PC-3 (cell line): ENCODE data around the gene COLGALT1. TPM values are rescaled to one million over a fixed set of nuclear protein-coding genes. Genes with fewer than 3 reads are reported as not detected.

Experiments used
- ATAC-seq: fragments of 200-7000 bp; cut with Tn5 transposase; 2 replicates; pipeline ENCODE4 v1.9.1; 2020; ENCODE audit warnings: mild to moderate bottlenecking, moderate library complexity
- BruUV-seq: library from RNA; stranded (reverse); fragments of 400-500 nt; replicated peaks from 2 replicates; lab custom pipeline; 2021; lab: Mats Ljungman, UMichigan
- CTCF ChIA-PET: fragments of 300-600 bp; sonication (Branson Sonifier 250); formaldehyde crosslinking; loops from one replicate; lab custom pipeline; 2022; ENCODE audit warnings: antibody characterized with exemption; lab: Charles Lee
- POLR2A ChIA-PET: fragments of 300-600 bp; sonication (Branson Sonifier 250); formaldehyde crosslinking; loops from one replicate; lab custom pipeline; 2022; ENCODE audit warnings: antibody characterized with exemption; ENCODE audit not compliant: unreplicated experiment; lab: Charles Lee
- DNase-seq: peaks from one replicate; pipeline ENCODE4 v3.0.0-alpha.2; 2015
- H2AFZ ChIP-seq: fragments of 300-600 bp; sonication (generic); 2 replicates; pipeline ENCODE4 v1.6.0; 2016; ENCODE audit warnings: antibody characterized with exemption, low read length
- H3F3A ChIP-seq: fragments of 300-600 bp; sonication (generic); one replicate; pipeline ENCODE4 v1.6.0; 2017; ENCODE audit warnings: antibody characterized with exemption, low read length, control low read depth, mild to moderate bottlenecking; ENCODE audit not compliant: unreplicated experiment
- H3K27ac ChIP-seq: fragments of 300-600 bp; sonication (generic); 2 replicates; pipeline ENCODE4 v1.5.1; 2016; ENCODE audit warnings: mild to moderate bottlenecking, low read length
- H3K27me3 ChIP-seq: fragments of 300-600 bp; sonication (generic); 2 replicates; pipeline ENCODE4 v1.6.1; 2016; ENCODE audit warnings: low read length, mixed read lengths
- H3K36me3 ChIP-seq: fragments of 300-600 bp; sonication (generic); 2 replicates; pipeline ENCODE4 v1.6.1; 2016; ENCODE audit warnings: low read depth, mixed run types, low read length, mixed read lengths
- H3K4me1 ChIP-seq: fragments of 300-600 bp; sonication (generic); 2 replicates; pipeline ENCODE4 v1.5.1; 2016; ENCODE audit warnings: low read length; ENCODE audit not compliant: insufficient read depth
- H3K4me2 ChIP-seq: fragments of 300-600 bp; sonication (generic); 2 replicates; pipeline ENCODE4 v1.6.0; 2016; ENCODE audit warnings: low read length
- H3K4me3 ChIP-seq: fragments of 300-600 bp; sonication (generic); 2 replicates; pipeline ENCODE4 v1.5.1; 2016; ENCODE audit warnings: mild to moderate bottlenecking, low read length, mixed read lengths
- H3K79me2 ChIP-seq: fragments of 300-600 bp; sonication (generic); 2 replicates; pipeline ENCODE4 v1.6.1; 2017; ENCODE audit warnings: low read length, mixed read lengths
- H3K9ac ChIP-seq: fragments of 300-600 bp; sonication (generic); 2 replicates; pipeline ENCODE4 v1.6.0; 2016; ENCODE audit warnings: mild to moderate bottlenecking, low read length
- H3K9me2 ChIP-seq: fragments of 300-600 bp; sonication (generic); replicated peaks from 2 replicates; pipeline ENCODE4 v1.6.1; 2016; ENCODE audit warnings: mixed run types, low read length, mixed read lengths
- H3K9me3 ChIP-seq: fragments of 300-600 bp; sonication (generic); 2 replicates; pipeline ENCODE4 v1.6.1; 2016; ENCODE audit warnings: low read length, mixed read lengths
- H4K20me1 ChIP-seq: fragments of 300-600 bp; sonication (generic); 2 replicates; pipeline ENCODE4 v1.6.1; 2016; ENCODE audit warnings: low read length, mixed read lengths
- EZH2 ChIP-seq: fragments of 300-600 bp; sonication (generic); IDR thresholded peaks from one replicate; pipeline ENCODE4 v1.6.1; 2017; ENCODE audit warnings: antibody characterized with exemption, mild to moderate bottlenecking, low read length; ENCODE audit not compliant: unreplicated experiment
- EZH2phosphoT487 ChIP-seq: fragments of 300-600 bp; sonication (generic); IDR thresholded peaks from 2 replicates; pipeline ENCODE4 v1.6.1; 2018; ENCODE audit warnings: mild to moderate bottlenecking, antibody characterized with exemption, low read length, borderline replicate concordance
- intact Hi-C: fragments of 100-400 bp; cut with micrococcal nuclease; formaldehyde crosslinking; loops from 2 replicates; pipeline ENCODE4 v1.9.0; 2023
- total RNA-seq: library from RNA; depleted of rRNA; stranded (reverse); fragments of >200 nt; gene quantifications from 2 replicates; pipeline ENCODE4 v1.2.3, GENCODE V29; 2014
- TF ChIP-seq, protein P1 (sequence below): fragments of 300-600 bp; sonication (generic); conservative IDR thresholded peaks from 2 replicates; pipeline ENCODE4 v1.5.1; 2017; ENCODE audit warnings: antibody characterized with exemption, low read depth, mild to moderate bottlenecking, low read length

Gene COLGALT1
- total RNA-seq, 1 experiment from 2014 or later = 80.7 TPM

DNA sequence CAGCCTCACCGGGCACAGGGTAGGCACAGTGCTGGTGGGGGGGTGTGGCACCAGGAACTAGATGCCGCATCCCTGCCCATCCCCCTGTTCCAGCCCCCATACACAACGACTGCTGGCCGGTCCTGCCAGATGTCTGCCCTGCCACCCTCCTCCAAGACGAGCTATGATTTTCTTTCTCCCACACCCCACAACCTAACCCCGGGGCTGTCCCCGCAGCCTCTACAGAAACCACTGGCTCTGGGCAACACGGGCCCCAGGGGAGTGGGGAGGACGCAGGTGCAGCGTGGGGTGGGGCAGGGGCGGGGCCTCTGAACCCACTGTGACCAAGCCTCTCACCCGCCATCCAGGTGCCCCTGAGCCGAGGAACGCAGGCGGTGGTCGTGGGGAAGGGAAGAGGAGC, 28.5 kb upstream of the COLGALT1 start:
- BruUV-seq = no TSS peak
- H3K4me1 ChIP-seq = no peaks in the 10 kb centered on the region
- CTCF ChIA-PET = no interaction called here

DNA sequence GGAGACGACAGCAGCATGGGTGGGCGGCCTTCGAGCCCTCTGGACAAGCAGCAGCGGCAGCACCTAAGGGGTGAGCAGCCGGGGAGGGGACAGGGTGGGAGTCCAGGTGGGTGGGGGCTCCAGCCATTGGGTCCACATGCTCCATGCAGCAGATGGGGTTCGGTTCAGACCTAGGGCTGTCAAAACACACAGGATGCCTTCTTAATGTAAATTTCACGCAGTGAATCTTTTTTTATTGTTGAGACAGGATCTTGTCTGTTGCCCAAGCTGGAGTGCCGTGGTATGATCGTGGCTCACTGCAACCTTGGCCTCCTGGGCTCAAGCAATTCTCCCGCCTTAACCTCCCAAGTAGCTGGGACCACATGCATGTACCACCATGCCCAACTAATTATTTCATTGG, 28.1 kb upstream of the COLGALT1 start:
- no peaks in the 10 kb centered on the region for H3K27me3 ChIP-seq
- H3K9me2 ChIP-seq = no peaks in the 10 kb centered on the region
- ChIA-PET POLR2A (no interaction called here), CTCF (no interaction called here)
- H3K9me3 ChIP-seq = no peaks in the 10 kb centered on the region
- no TSS peak for BruUV-seq
- no peak for DNase-seq
- intact Hi-C loops = no loop called here
- no peaks in the 10 kb centered on the region for H3F3A ChIP-seq
- no peak for ATAC-seq
- no peak overlapping the region for H3K4me2 ChIP-seq
- H4K20me1 ChIP-seq = no peaks in the 10 kb centered on the region
- no peaks in the 10 kb centered on the region for H3K36me3 ChIP-seq
- H3K9ac ChIP-seq = no peak overlapping the region
- no peak overlapping the region for H3K27ac ChIP-seq
- H3K79me2 ChIP-seq = no peaks in the 10 kb centered on the region
- H3K4me3 ChIP-seq = no peak overlapping the region
- H2AFZ ChIP-seq = no peak overlapping the region
- TF ChIP-seq EZH2 (no peak), EZH2phosphoT487 (no peak)
- TF ChIP-seq, protein P1, sequence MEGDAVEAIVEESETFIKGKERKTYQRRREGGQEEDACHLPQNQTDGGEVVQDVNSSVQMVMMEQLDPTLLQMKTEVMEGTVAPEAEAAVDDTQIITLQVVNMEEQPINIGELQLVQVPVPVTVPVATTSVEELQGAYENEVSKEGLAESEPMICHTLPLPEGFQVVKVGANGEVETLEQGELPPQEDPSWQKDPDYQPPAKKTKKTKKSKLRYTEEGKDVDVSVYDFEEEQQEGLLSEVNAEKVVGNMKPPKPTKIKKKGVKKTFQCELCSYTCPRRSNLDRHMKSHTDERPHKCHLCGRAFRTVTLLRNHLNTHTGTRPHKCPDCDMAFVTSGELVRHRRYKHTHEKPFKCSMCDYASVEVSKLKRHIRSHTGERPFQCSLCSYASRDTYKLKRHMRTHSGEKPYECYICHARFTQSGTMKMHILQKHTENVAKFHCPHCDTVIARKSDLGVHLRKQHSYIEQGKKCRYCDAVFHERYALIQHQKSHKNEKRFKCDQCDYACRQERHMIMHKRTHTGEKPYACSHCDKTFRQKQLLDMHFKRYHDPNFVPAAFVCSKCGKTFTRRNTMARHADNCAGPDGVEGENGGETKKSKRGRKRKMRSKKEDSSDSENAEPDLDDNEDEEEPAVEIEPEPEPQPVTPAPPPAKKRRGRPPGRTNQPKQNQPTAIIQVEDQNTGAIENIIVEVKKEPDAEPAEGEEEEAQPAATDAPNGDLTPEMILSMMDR = no peak
- no peaks in the 10 kb centered on the region for H3K4me1 ChIP-seq

More for the DNA sequence above, 28.5 kb upstream of the COLGALT1 start:
- POLR2A ChIA-PET = no interaction called here
- Histone ChIP-seq H3K9ac (no peak overlapping the region), H3K27ac (no peak overlapping the region), H3F3A (no peaks in the 10 kb centered on the region), H3K9me3 (no peaks in the 10 kb centered on the region), H3K27me3 (no peaks in the 10 kb centered on the region), H3K79me2 (no peaks in the 10 kb centered on the region), H2AFZ (no peak overlapping the region), H3K4me3 (no peak overlapping the region), H4K20me1 (no peaks in the 10 kb centered on the region), H3K36me3 (no peaks in the 10 kb centered on the region), H3K4me2 (no peak overlapping the region), H3K9me2 (no peaks in the 10 kb centered on the region)
- intact Hi-C loops = no loop called here
- DNase-seq = no peak
- no peak for ATAC-seq
- TF ChIP-seq EZH2phosphoT487 (no peak), EZH2 (no peak)
- TF ChIP-seq, protein P1 = no peak

DNA sequence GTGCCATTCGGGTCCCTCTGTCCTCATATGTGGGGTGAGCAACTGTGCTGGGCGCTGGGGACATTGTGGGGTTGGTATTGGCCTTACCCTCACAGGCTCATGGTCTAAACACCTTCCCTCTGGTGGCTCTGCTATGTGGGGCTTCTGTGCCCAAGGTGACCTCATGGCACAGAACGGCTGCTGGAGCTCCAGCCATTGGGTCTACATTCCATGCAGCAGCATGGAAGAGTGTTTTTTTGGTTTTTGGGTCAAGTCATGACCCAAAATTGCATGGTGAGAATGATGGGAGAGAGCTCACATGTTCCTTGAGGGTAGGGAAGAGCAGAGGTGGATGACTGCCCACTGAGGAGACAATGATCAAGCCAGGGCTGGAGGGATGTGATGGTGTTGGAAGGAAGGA, 26.8 kb upstream of the COLGALT1 start:
- CTCF ChIA-PET = interaction anchor here (0.5 kb wide), 1 partner anchor 58 kb away, joined by 7 read pairs; no protein-coding TSS in a partner anchor
- TF ChIP-seq, protein P1 = no peak
- no peak for TF ChIP-seq EZH2
- TF ChIP-seq EZH2phosphoT487 = no peak
- H3K79me2 ChIP-seq = no peaks in the 10 kb centered on the region
- H3K27me3 ChIP-seq = no peaks in the 10 kb centered on the region
- H3K4me1 ChIP-seq = no peaks in the 10 kb centered on the region
- no peak overlapping the region for H3K4me3 ChIP-seq
- POLR2A ChIA-PET = no interaction called here
- H3K9me3 ChIP-seq = no peaks in the 10 kb centered on the region
- H3F3A ChIP-seq = no peaks in the 10 kb centered on the region
- H3K27ac ChIP-seq = no peak overlapping the region
- H3K36me3 ChIP-seq = no peaks in the 10 kb centered on the region
- H2AFZ ChIP-seq = no peak overlapping the region
- intact Hi-C loops = no loop called here
- H3K9ac ChIP-seq = no peak overlapping the region
- no peaks in the 10 kb centered on the region for H3K9me2 ChIP-seq
- BruUV-seq = no TSS peak
- DNase-seq (no peak), ATAC-seq (no peak)
- H3K4me2 ChIP-seq = no peak overlapping the region
- no peaks in the 10 kb centered on the region for H4K20me1 ChIP-seq
